OCI-LY3 (cell line): Measurements from ENCODE around the gene SAAL1.
A peak's percentile ranks its signal among the peaks of the same experiment; 100 is the strongest.

Experiments
- EZH2phosphoT487 ChIP-seq: fragments of 200-600 bp; shearing (Covaris generic); IDR thresholded peaks from 2 replicates; pipeline ENCODE4 v1.6.1; 2018; ENCODE audit warnings: antibody characterized with exemption, mixed run types, low read depth
- TF ChIP-seq, protein P1 (sequence below): fragments of 200-600, 300-600 bp; sonication (generic); IDR thresholded peaks from 2 replicates; pipeline ENCODE4 v1.5.1; 2014; ENCODE audit warnings: antibody characterized with exemption, low read length, low read depth

DNA sequence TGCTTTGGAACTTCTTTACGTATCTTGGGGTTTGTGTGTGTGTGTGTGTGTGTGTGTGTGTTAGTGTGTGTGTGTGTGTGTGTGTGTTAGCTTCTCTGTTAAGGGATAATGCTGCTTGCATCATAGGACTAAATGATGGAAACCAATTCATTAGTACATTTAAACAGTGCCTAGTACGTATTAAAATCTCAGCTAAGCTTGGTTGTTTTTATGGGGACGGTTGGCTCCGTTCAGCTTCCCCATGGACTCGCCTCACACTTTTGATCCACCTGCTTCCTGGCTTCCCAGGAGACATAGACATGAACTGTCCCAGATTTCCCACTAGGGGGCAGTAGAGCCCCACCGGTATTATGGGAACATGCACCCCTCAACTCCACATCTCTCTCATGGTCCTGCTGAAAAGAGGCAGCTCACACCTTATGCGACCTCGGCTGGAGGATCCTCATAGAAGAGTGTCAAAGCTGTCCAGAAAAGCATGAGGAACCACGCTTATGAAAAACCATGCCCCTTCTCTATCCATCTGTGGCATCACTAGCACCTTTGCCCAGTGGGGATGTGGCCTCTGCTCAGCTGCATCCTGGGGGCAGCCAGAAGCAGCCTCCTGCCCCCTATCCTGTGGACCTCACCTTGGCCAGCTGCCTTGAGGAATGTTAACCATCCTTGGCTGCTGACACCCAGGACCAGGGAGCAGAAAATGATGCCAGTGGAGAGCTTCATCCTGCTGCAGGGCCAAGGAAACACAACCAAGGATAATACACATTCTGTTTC is 9.7 kb upstream of the SAAL1 start:
- TF ChIP-seq, protein P1, sequence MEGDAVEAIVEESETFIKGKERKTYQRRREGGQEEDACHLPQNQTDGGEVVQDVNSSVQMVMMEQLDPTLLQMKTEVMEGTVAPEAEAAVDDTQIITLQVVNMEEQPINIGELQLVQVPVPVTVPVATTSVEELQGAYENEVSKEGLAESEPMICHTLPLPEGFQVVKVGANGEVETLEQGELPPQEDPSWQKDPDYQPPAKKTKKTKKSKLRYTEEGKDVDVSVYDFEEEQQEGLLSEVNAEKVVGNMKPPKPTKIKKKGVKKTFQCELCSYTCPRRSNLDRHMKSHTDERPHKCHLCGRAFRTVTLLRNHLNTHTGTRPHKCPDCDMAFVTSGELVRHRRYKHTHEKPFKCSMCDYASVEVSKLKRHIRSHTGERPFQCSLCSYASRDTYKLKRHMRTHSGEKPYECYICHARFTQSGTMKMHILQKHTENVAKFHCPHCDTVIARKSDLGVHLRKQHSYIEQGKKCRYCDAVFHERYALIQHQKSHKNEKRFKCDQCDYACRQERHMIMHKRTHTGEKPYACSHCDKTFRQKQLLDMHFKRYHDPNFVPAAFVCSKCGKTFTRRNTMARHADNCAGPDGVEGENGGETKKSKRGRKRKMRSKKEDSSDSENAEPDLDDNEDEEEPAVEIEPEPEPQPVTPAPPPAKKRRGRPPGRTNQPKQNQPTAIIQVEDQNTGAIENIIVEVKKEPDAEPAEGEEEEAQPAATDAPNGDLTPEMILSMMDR = peak; percentile 93
- no peak for TF ChIP-seq EZH2phosphoT487
